Esophagus (tissue), 2 donors: ENCODE results near the gene ANXA6. TPM values are rescaled to one million over a fixed set of nuclear protein-coding genes. Genes with fewer than 3 reads are reported as not detected.
A peak's percentile ranks its signal among the peaks of the same experiment; 100 is the strongest.
"Not testable (repeated sequence)": the region's sequence is repeated elsewhere in the genome, so short reads cannot be mapped to it uniquely, and the experiment has no call there.

ENCODE experiments used
- H3K27ac ChIP-seq, 2 donors: one replicate each; pipeline ENCODE4 v1.5.1; 2013; ENCODE audit warnings: low read depth in 2 of 2, mild to moderate bottlenecking in 2 of 2, inconsistent platforms in 1 of 2, low read length in 1 of 2, moderate library complexity in 1 of 2
- H3K27me3 ChIP-seq, 2 donors: one replicate each; pipeline ENCODE4 v1.6.1; 2013; ENCODE audit warnings: low read length in 2 of 2, control low read depth in 1 of 2, mild to moderate bottlenecking in 1 of 2; ENCODE audit not compliant: insufficient read depth in 2 of 2, control insufficient read depth in 1 of 2
- H3K36me3 ChIP-seq, 2 donors: one replicate each; pipeline ENCODE4 v1.6.1; 2013; ENCODE audit warnings: low read length in 1 of 2; ENCODE audit not compliant: control insufficient read depth in 2 of 2, insufficient read depth in 2 of 2
- H3K4me1 ChIP-seq, 2 donors: one replicate each; pipeline ENCODE4 v1.6.1; 2013; ENCODE audit warnings: low read length in 1 of 2; ENCODE audit not compliant: control insufficient read depth in 2 of 2, insufficient read depth in 2 of 2
- H3K4me3 ChIP-seq, 2 donors: one replicate each; pipeline ENCODE4 v1.5.1; 2013; ENCODE audit warnings: low read length in 2 of 2, mild to moderate bottlenecking in 2 of 2, low read depth in 1 of 2, moderate library complexity in 1 of 2
- H3K9me3 ChIP-seq, 2 donors: one replicate each; pipeline ENCODE4 v1.6.1; 2013; ENCODE audit warnings: mild to moderate bottlenecking in 2 of 2, low read depth in 1 of 2, low read length in 1 of 2, moderate library complexity in 1 of 2; ENCODE audit not compliant: control insufficient read depth in 2 of 2, insufficient read depth in 1 of 2
- WGBS, 2 donors: extraction: QIAGEN DNeasy Blood & Tissue Kit; methylation state at CpG; one replicate each; pipeline ENCODE4 v1.1.7; 2013; 5-methylcytosine and 5-hydroxymethylcytosine counted together
- polyA plus RNA-seq, 2 donors: library from polyadenylated mRNA; stranded (reverse); fragments of 200-250 nt; gene quantifications; one replicate each; pipeline ENCODE4 v1.2.3, GENCODE V29; 2013
- donor health status: healthy with polysubstance abuse.
- donor health status: Bipolar disorder and iron deficiency.

The ANXA6 gene
- 10 to 100 TPM; 10.7 to 23.2 TPM for polyA plus RNA-seq

GRCh38 chr5:151157426-151158286 is at the start of gene ANXA6:
Gene ANXA6, minus strand, starts transcription at chr5:151157779. Its CDS starts 9,878 bp downstream, at chr5:151147901.
- Histone ChIP-seq H3K27me3 (no peaks in the 10 kb centered on the region), H3K4me3 (peak within 1 kb of the TSS; percentile 44 to 65), H3K27ac (peak within 1 kb of the TSS; percentile 83), H3K36me3 (no peaks in the 10 kb centered on the region), H3K9me3 (no peaks in the 10 kb centered on the region), H3K4me1 (peaks cover 0 to 4% of the 10 kb centered on the region in 2 donors)
- WGBS, 2 donors, result 1% methylated on average over 59 to 60 of the region's 60 CpGs

- H3K9me3 ChIP-seq, result no peaks in the 10 kb centered on the region
- H3K4me1 ChIP-seq, result peaks cover 0 to 3% of the 10 kb centered on the region in 2 donors
- H3K27ac ChIP-seq, result no peak overlapping the region
- H3K4me3 ChIP-seq, result no peak overlapping the region
- WGBS, 2 donors, result 88 to 89% methylated on average over 10 of the region's 10 CpGs
- H3K36me3 ChIP-seq, result no peaks in the 10 kb centered on the region
- no peaks in the 10 kb centered on the region for H3K27me3 ChIP-seq
Measured at GRCh38 chr5:151205411-151205810, 47.8 kb upstream of the ANXA6 start.

GRCh38 chr5:151204051-151204450 is 46.5 kb upstream of the ANXA6 start:
- no peak overlapping the region for H3K27ac ChIP-seq
- H3K4me3 ChIP-seq, result no peak overlapping the region
- WGBS, 2 donors, result 83 to 86% methylated on average over 5 of the region's 5 CpGs
- H3K4me1 ChIP-seq, result peaks cover 0 to 3% of the 10 kb centered on the region in 2 donors
- no peaks in the 10 kb centered on the region for H3K36me3 ChIP-seq
- no peaks in the 10 kb centered on the region for H3K9me3 ChIP-seq
- H3K27me3 ChIP-seq, result no peaks in the 10 kb centered on the region

GRCh38 chr5:151202381-151203139 is 45.0 kb upstream of the ANXA6 start:
- Histone ChIP-seq H3K4me1 (no peaks in the 10 kb centered on the region), H3K36me3 (no peaks in the 10 kb centered on the region), H3K27me3 (no peaks in the 10 kb centered on the region), H3K27ac (peak overlapping the region in 1 of 2 donors; percentile 46), H3K9me3 (no peaks in the 10 kb centered on the region), H3K4me3 (no peak overlapping the region)
- 52 to 54% methylated on average over 5 of the region's 5 CpGs for WGBS, 2 donors

- Histone ChIP-seq H3K4me3 (no peak overlapping the region), H3K36me3 (peaks cover 0 to 4% of the 10 kb centered on the region in 2 donors), H3K27ac (peak overlapping the region in 1 of 2 donors; percentile 24), H3K9me3 (no peaks in the 10 kb centered on the region), H3K4me1 (no peaks in the 10 kb centered on the region), H3K27me3 (no peaks in the 10 kb centered on the region)
- 80 to 87% methylated on average over 6 of the region's 6 CpGs for WGBS, 2 donors
Measured at GRCh38 chr5:151200913-151201595, 43.5 kb upstream of the ANXA6 start.

GRCh38 chr5:151199581-151200185 is 42.1 kb upstream of the ANXA6 start:
- WGBS, 2 donors, result 68 to 69% methylated on average over 7 of the region's 7 CpGs
- Histone ChIP-seq H3K4me1 (no peaks in the 10 kb centered on the region), H3K36me3 (peaks cover 0 to 4% of the 10 kb centered on the region in 2 donors), H3K4me3 (no peak overlapping the region), H3K27me3 (no peaks in the 10 kb centered on the region), H3K27ac (no peak overlapping the region), H3K9me3 (no peaks in the 10 kb centered on the region)

GRCh38 chr5:151198861-151199260 is 41.3 kb upstream of the ANXA6 start:
- no peaks in the 10 kb centered on the region for H3K4me1 ChIP-seq
- H3K4me3 ChIP-seq, result no peak overlapping the region
- peaks cover 0 to 4% of the 10 kb centered on the region in 2 donors for H3K36me3 ChIP-seq
- no peaks in the 10 kb centered on the region for H3K27me3 ChIP-seq
- H3K27ac ChIP-seq, result no peak overlapping the region
- no peaks in the 10 kb centered on the region for H3K9me3 ChIP-seq
- 81 to 89% methylated on average over 5 of the region's 5 CpGs for WGBS, 2 donors

GRCh38 chr5:151197291-151197600 is 39.7 kb upstream of the ANXA6 start:
- not testable (repeated sequence) for H3K4me3 ChIP-seq, H3K36me3 ChIP-seq, H3K9me3 ChIP-seq, H3K4me1 ChIP-seq, H3K27me3 ChIP-seq, H3K27ac ChIP-seq
- WGBS, 2 donors, result 92 to 93% methylated on average over 9 of the region's 9 CpGs

- Histone ChIP-seq H3K9me3 (no peaks in the 10 kb centered on the region), H3K4me3 (no peak overlapping the region), H3K27ac (no peak overlapping the region), H3K4me1 (no peaks in the 10 kb centered on the region), H3K27me3 (no peaks in the 10 kb centered on the region), H3K36me3 (peaks cover 0 to 4% of the 10 kb centered on the region in 2 donors)
- WGBS, 2 donors, result 53 to 60% methylated on average over 5 of the region's 5 CpGs
Measured at GRCh38 chr5:151196556-151197290, 39.1 kb upstream of the ANXA6 start.
